PC-3 (cell line): ENCODE measurements around the gene SH3BP1.

Source experiments
- EZH2 ChIP-seq: fragments of 300-600 bp; sonication (generic); IDR thresholded peaks from one replicate; pipeline ENCODE4 v1.6.1; 2017; ENCODE audit warnings: antibody characterized with exemption, mild to moderate bottlenecking, low read length; ENCODE audit not compliant: unreplicated experiment
- EZH2phosphoT487 ChIP-seq: fragments of 300-600 bp; sonication (generic); IDR thresholded peaks from 2 replicates; pipeline ENCODE4 v1.6.1; 2018; ENCODE audit warnings: mild to moderate bottlenecking, antibody characterized with exemption, low read length, borderline replicate concordance
- TF ChIP-seq, protein P1 (sequence below): fragments of 300-600 bp; sonication (generic); conservative IDR thresholded peaks from 2 replicates; pipeline ENCODE4 v1.5.1; 2017; ENCODE audit warnings: antibody characterized with exemption, low read depth, mild to moderate bottlenecking, low read length

DNA sequence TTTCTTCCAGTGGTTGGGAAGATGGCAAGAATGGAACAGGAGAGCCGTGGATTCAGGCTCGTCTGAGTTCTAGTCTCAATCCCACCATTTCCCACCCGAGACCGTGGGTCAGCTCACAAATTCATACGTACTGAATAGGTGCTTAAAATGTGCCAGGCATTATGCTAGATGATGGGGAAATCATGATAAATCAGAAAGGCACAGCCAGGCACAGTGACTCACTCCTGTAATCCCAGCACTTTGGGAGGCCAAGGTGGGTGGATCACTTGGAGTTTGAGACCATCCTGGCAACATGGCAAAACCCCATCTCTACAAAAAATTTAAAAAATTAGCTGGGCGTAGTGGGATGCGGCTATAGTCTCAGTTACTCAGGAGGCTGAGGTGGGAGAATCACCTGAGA is 64.4 kb downstream of the SH3BP1 start:
- TF ChIP-seq EZH2phosphoT487 (no peak), EZH2 (no peak)
- TF ChIP-seq, protein P1, sequence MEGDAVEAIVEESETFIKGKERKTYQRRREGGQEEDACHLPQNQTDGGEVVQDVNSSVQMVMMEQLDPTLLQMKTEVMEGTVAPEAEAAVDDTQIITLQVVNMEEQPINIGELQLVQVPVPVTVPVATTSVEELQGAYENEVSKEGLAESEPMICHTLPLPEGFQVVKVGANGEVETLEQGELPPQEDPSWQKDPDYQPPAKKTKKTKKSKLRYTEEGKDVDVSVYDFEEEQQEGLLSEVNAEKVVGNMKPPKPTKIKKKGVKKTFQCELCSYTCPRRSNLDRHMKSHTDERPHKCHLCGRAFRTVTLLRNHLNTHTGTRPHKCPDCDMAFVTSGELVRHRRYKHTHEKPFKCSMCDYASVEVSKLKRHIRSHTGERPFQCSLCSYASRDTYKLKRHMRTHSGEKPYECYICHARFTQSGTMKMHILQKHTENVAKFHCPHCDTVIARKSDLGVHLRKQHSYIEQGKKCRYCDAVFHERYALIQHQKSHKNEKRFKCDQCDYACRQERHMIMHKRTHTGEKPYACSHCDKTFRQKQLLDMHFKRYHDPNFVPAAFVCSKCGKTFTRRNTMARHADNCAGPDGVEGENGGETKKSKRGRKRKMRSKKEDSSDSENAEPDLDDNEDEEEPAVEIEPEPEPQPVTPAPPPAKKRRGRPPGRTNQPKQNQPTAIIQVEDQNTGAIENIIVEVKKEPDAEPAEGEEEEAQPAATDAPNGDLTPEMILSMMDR = no peak
